K562 (cell line): ENCODE measurements around the gene TM9SF3. TPM values are rescaled to one million over a fixed set of nuclear protein-coding genes. Genes with fewer than 3 reads are reported as not detected.

Experiments used
- ATAC-seq: fragments of 200-7000 bp; cut with Tn5 transposase; 3 replicates; pipeline ENCODE4 v1.9.1; 2020; ENCODE audit warnings: moderate library complexity
- BruUV-seq: library from RNA; stranded (reverse); fragments of 400-500 nt; replicated peaks from 2 replicates; lab custom pipeline; 2021; lab: Mats Ljungman, UMichigan
- CTCF ChIA-PET: fragments of 300-600 bp; formaldehyde crosslinking; extraction: SDS; loops from one replicate; lab custom pipeline; 2021; ENCODE audit warnings: low intra/inter-chr PET ratio; lab: Yijun Ruan, JAX
- POLR2A ChIA-PET: fragments of 300-600, 350-650 bp; sonication (Branson Sonifier 250); formaldehyde crosslinking; extraction: SDS; loops from one replicate; lab custom pipeline; 2021; ENCODE audit warnings: antibody characterized with exemption, inconsistent platforms; lab: Yijun Ruan, JAX
- DNase-seq, 4 experiments: peaks; one replicate each; pipeline versions ENCODE4 v3.0.0 to v3.0.0-alpha.2; 2011 to 2018; ENCODE audit warnings: low spot score in 3 of 4, mixed read lengths in 3 of 4; ENCODE audit errors: extremely low read depth in 1 of 4
- FAIRE-seq: peaks from 2 replicates; lab custom pipeline; 2011; peaks lifted over from hg19 to GRCh38; lab: Jason Lieb, UNC
- H2AFZ ChIP-seq: 2 replicates; pipeline ENCODE4 v1.6.0; 2011; ENCODE audit warnings: low read depth, low read length, control low read depth, inconsistent platforms
- H3K27ac ChIP-seq: fragments of 200-600 bp; 3 replicates; pipeline ENCODE4 v1.8.0; 2011; ENCODE audit warnings: low read depth, mild to moderate bottlenecking, control low read depth, inconsistent platforms, low read length, moderate library complexity, mixed read lengths; ENCODE audit errors: extremely low read depth
- H3K27me3 ChIP-seq, 2 experiments: fragments of 300-600 bp in 1 of 2; 2 replicates in 1 of 2; 3 replicates in 1 of 2; pipeline versions ENCODE4 v1.6.0 to v1.8.0; 2011; ENCODE audit warnings: inconsistent platforms in 2 of 2, low read length in 2 of 2, mild to moderate bottlenecking in 1 of 2, mixed read lengths in 1 of 2, moderate library complexity in 1 of 2; ENCODE audit not compliant: control insufficient read depth in 2 of 2, insufficient read depth in 2 of 2
- H3K36me3 ChIP-seq: fragments of 300-600 bp; 3 replicates; pipeline ENCODE4 v1.8.0; 2011; ENCODE audit warnings: mild to moderate bottlenecking, low read length, inconsistent platforms; ENCODE audit not compliant: control insufficient read depth, insufficient read depth
- H3K4me1 ChIP-seq, 2 experiments: fragments of 200-600 bp in 1 of 2; replicated peaks in 1 of 2; 2 replicates in 1 of 2; 3 replicates in 1 of 2; pipeline versions ENCODE4 v1.5.1 to v1.8.0; 2011; ENCODE audit warnings: inconsistent platforms in 2 of 2, low read length in 2 of 2, mild to moderate bottlenecking in 1 of 2, mixed read lengths in 1 of 2, moderate library complexity in 1 of 2; ENCODE audit not compliant: control insufficient read depth in 2 of 2, insufficient read depth in 2 of 2
- H3K4me2 ChIP-seq: 2 replicates; pipeline ENCODE4 v1.6.1; 2011; ENCODE audit warnings: low read length, control low read depth, inconsistent platforms, mixed read lengths; ENCODE audit not compliant: insufficient read depth
- H3K4me3 ChIP-seq: fragments of 200-600 bp; sonication (generic), shearing (Covaris generic); 2 replicates; pipeline ENCODE4 v1.5.1; 2016; ENCODE audit warnings: control low read depth, inconsistent platforms
- H3K79me2 ChIP-seq: fragments of 200-600 bp; 3 replicates; pipeline ENCODE4 v1.8.0; 2011; ENCODE audit warnings: low read length, inconsistent platforms; ENCODE audit not compliant: control insufficient read depth, insufficient read depth
- H3K9ac ChIP-seq, 2 experiments: 2 replicates each; pipeline versions ENCODE4 v1.6.0 to v1.6.1; 2011; ENCODE audit warnings: low read depth in 2 of 2, low read length in 2 of 2, control low read depth in 1 of 2, inconsistent platforms in 1 of 2, mild to moderate bottlenecking in 1 of 2, mixed read lengths in 1 of 2; ENCODE audit not compliant: insufficient read depth in 1 of 2
- H3K9me1 ChIP-seq: one replicate; pipeline ENCODE4 v1.6.0; 2011; ENCODE audit warnings: inconsistent platforms, mild to moderate bottlenecking, low read length, moderate library complexity; ENCODE audit not compliant: control insufficient read depth, insufficient read depth
- H3K9me3 ChIP-seq: replicated peaks from 2 replicates; pipeline ENCODE4 v1.5.1; 2011; ENCODE audit warnings: low read depth, low read length, inconsistent platforms; ENCODE audit not compliant: control insufficient read depth, insufficient read depth
- H4K20me1 ChIP-seq: replicated peaks from 2 replicates; pipeline ENCODE4 v1.6.1; 2011; ENCODE audit warnings: low read length, inconsistent platforms, mixed read lengths; ENCODE audit not compliant: control insufficient read depth, insufficient read depth
- ARID1B ChIP-seq: fragments of 450-650 bp; IDR thresholded peaks from 2 replicates; pipeline ENCODE4 v1.6.1; 2016; ENCODE audit warnings: antibody characterized with exemption, mild to moderate bottlenecking, inconsistent platforms
- CCAR2 ChIP-seq: fragments of 200-400 bp; formaldehyde crosslinking; IDR thresholded peaks from 2 replicates; pipeline ENCODE4 v1.6.1; 2017; ENCODE audit warnings: mild to moderate bottlenecking, low read depth, low read length
- HMG20B ChIP-seq: fragments of 250-450 bp; sonication (Bioruptor Pico); IDR thresholded peaks from 2 replicates; pipeline ENCODE4 v1.5.0; 2021; ENCODE audit warnings: mild to moderate bottlenecking
- MAZ ChIP-seq, 2 experiments: fragments of 450-650 bp in 1 of 2; sonication (generic) in 1 of 2; formaldehyde crosslinking; IDR thresholded peaks in 1 of 2; conservative IDR thresholded peaks in 1 of 2; 2 replicates each; pipeline versions ENCODE4 v1.4.0 to v1.5.0; 2020; ENCODE audit warnings: mild to moderate bottlenecking in 1 of 2, missing genetic modification reagents in 1 of 2
- NELFE ChIP-seq: IDR thresholded peaks from 2 replicates; pipeline ENCODE4 v1.6.1; 2011; ENCODE audit warnings: mild to moderate bottlenecking; ENCODE audit not compliant: insufficient read depth, insufficient read length
- NONO ChIP-seq, 2 experiments: fragments of 200-400 bp in 1 of 2; fragments of 450-650 bp in 1 of 2; formaldehyde crosslinking in 1 of 2; IDR thresholded peaks; 2 replicates each; pipeline ENCODE4 v1.6.1; 2017; ENCODE audit warnings: low read depth in 2 of 2, mild to moderate bottlenecking in 2 of 2, moderate library complexity in 2 of 2, low read length in 1 of 2
- PHB ChIP-seq: fragments of 250-450 bp; sonication (Bioruptor Pico); IDR thresholded peaks from 2 replicates; pipeline ENCODE4 v1.5.0; 2021
- RHOXF2B ChIP-seq: fragments of 250-450 bp; sonication (Bioruptor Pico); conservative IDR thresholded peaks from 2 replicates; pipeline ENCODE4 v1.5.1; 2021
- XRCC4 ChIP-seq: IDR thresholded peaks from one replicate; pipeline ENCODE4 v1.6.1; 2011; ENCODE audit not compliant: insufficient read depth, insufficient read length; ENCODE audit errors: extremely low read depth
- WGBS: fragments of 100-300 bp; shearing (Covaris generic); methylation state at CpG from one replicate; pipeline ENCODE4 v1.1.6; 2016; ENCODE audit warnings: low coverage, mixed read lengths; ENCODE audit not compliant: insufficient coverage; ENCODE audit errors: missing lambda C conversion rate; 5-methylcytosine and 5-hydroxymethylcytosine counted together
- in situ Hi-C: fragments of 300-500 bp; cut with MboI; formaldehyde crosslinking; loops from 4 replicates; pipeline ENCODE4 v1.15.0; 2018; ENCODE audit warnings: inconsistent platforms, mixed read lengths
- intact Hi-C: fragments of 100-400 bp; cut with micrococcal nuclease; formaldehyde crosslinking; loops from 2 replicates; pipeline ENCODE4 v1.14.2; 2022
- polyA plus RNA-seq, 8 experiments: library from polyadenylated mRNA; depleted of rRNA in 4 of 8; stranded (reverse) in 5 of 8; unstranded in 3 of 8; fragments of >200 nt; fragmentation: Nextera tagmentation in 2 of 8; fragmentation: Illumina TruSeq in 1 of 8; extraction: Ambion mirVana in 2 of 8; extraction: Trizol in 1 of 8; gene quantifications; 2 replicates each; pipeline versions ENCODE4 v1.2.1 to v1.2.3, GENCODE V29; 2011 to 2014; ENCODE audit warnings: inconsistent platforms in 1 of 8, missing spikeins in 1 of 8
- total RNA-seq, 7 experiments: library from RNA; depleted of rRNA in 6 of 7; stranded (reverse); fragments of >200 nt in 6 of 7; fragmentation: Illumina TruSeq in 2 of 7; extraction: Trizol in 2 of 7; gene quantifications; 2 replicates each; pipeline versions ENCODE4 v1.2.1 to v1.2.3, GENCODE V29; 2011 to 2021; ENCODE audit warnings: low replicate concordance in 1 of 7
- TF ChIP-seq, protein P1 (sequence below): fragments of 450-650 bp; formaldehyde crosslinking; IDR thresholded peaks from 2 replicates; pipeline ENCODE4 v1.4.0; 2020; ENCODE audit warnings: mild to moderate bottlenecking, moderate library complexity
- TF ChIP-seq, protein P2 (sequence below): sonication (generic); formaldehyde crosslinking; IDR thresholded peaks from 2 replicates; pipeline ENCODE4 v1.8.0; 2022; ENCODE audit warnings: mild to moderate bottlenecking, missing genetic modification reagents
- TF ChIP-seq, protein P3 (sequence below): fragments of 200-800 bp; sonication (Bioruptor generic); IDR thresholded peaks from 2 replicates; pipeline ENCODE4 v1.6.1; 2017; ENCODE audit warnings: missing genetic modification characterization, missing compliant biosample characterization

The TM9SF3 gene
- total and polyA plus RNA-seq, 9 of the 15 experiments (the other 6 are each of a cell fraction or from before 2014, with no cell fraction given), result 16.1 to 63.1 (median 34.9) TPM

DNA sequence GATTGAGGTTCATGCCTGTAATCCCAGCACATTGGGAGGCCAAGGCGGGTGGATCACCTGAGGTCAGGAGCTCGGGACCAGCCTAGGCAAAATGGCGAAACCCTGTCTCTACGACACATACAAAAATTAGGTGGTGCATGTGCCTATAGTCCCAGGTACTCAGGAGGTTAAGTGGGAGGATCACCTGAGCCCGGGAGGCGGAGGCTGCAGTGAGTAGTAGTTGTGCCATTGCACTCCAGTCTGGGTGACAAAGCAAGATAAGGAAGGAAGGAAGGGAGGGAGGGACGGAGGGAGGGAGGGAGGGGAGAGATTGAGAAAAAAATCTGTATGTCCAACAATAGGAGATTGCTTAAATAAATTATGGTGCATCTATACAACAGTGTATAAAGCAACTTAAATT, 86.3 kb downstream of the TM9SF3 start:
- peak in 1 of 4 experiments; percentile 34 for DNase-seq
- BruUV-seq, result no TSS peak
- Histone ChIP-seq H3K9ac (no peak overlapping the region), H3K9me3 (no peaks in the 10 kb centered on the region), H3K27ac (no peak overlapping the region), H3K4me1 (no peaks in the 10 kb centered on the region; a peak in 1 of 5 replicates), H4K20me1 (0 out of 2 replicates have a peak, but pooled peaks cover 3% of the 10 kb centered on the region), H2AFZ (no peak overlapping the region), H3K79me2 (no peaks in the 10 kb centered on the region), H3K4me3 (no peak overlapping the region), H3K9me1 (no peaks in the 10 kb centered on the region), H3K27me3 (peaks cover 0 to 10% of the 10 kb centered on the region in 2 experiments; a peak in 3 of 5 replicates), H3K36me3 (no peaks in the 10 kb centered on the region), H3K4me2 (no peak overlapping the region)
- FAIRE-seq, result no peak
- intact Hi-C loops (no loop called here), in situ Hi-C loops (no loop called here)
- ATAC-seq, result peak; percentile 78
- 0% methylated on average over 6 of the region's 7 CpGs for WGBS
- TF ChIP-seq CCAR2 (no peak), RHOXF2B (CRISPR knock-in tag) (no peak), NELFE (no peak), MAZ (CRISPR knock-in tag; conservative IDR thresholded peaks at IDR 0.05 in 1 of 2, IDR thresholded peaks at IDR 0.05 in 1 of 2) (no peak), HMG20B (CRISPR knock-in tag) (no peak), NONO (IDR thresholded peaks at IDR 0.05; ENCODE audit: low read depth in 2 of 2, low read length in 1 of 2) (no peak), PHB (no peak), ARID1B (0 out of 2 replicates have a peak, but pooled peaks have one; percentile 14), XRCC4 (no peak)
- TF ChIP-seq, protein P1, sequence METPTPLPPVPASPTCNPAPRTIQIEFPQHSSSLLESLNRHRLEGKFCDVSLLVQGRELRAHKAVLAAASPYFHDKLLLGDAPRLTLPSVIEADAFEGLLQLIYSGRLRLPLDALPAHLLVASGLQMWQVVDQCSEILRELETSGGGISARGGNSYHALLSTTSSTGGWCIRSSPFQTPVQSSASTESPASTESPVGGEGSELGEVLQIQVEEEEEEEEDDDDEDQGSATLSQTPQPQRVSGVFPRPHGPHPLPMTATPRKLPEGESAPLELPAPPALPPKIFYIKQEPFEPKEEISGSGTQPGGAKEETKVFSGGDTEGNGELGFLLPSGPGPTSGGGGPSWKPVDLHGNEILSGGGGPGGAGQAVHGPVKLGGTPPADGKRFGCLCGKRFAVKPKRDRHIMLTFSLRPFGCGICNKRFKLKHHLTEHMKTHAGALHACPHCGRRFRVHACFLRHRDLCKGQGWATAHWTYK (CRISPR knock-in tag), result no peak
- TF ChIP-seq, protein P2, sequence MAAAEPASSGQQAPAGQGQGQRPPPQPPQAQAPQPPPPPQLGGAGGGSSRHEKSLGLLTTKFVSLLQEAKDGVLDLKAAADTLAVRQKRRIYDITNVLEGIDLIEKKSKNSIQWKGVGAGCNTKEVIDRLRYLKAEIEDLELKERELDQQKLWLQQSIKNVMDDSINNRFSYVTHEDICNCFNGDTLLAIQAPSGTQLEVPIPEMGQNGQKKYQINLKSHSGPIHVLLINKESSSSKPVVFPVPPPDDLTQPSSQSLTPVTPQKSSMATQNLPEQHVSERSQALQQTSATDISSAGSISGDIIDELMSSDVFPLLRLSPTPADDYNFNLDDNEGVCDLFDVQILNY, result no peak
- TF ChIP-seq, protein P3, sequence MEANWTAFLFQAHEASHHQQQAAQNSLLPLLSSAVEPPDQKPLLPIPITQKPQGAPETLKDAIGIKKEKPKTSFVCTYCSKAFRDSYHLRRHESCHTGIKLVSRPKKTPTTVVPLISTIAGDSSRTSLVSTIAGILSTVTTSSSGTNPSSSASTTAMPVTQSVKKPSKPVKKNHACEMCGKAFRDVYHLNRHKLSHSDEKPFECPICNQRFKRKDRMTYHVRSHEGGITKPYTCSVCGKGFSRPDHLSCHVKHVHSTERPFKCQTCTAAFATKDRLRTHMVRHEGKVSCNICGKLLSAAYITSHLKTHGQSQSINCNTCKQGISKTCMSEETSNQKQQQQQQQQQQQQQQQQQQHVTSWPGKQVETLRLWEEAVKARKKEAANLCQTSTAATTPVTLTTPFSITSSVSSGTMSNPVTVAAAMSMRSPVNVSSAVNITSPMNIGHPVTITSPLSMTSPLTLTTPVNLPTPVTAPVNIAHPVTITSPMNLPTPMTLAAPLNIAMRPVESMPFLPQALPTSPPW (CRISPR knock-in tag), result peak; percentile 57
- ChIA-PET POLR2A (interaction anchor here (0.6 to 1.8 kb wide), 2 partner anchors 10 to 245 kb away, joined by 3 to 5 read pairs; no protein-coding TSS in a partner anchor), CTCF (no interaction called here)
